Tibial artery (tissue), 4 donors: ENCODE data around the gene KIAA0753.
A peak's percentile ranks its signal among the peaks of the same experiment; 100 is the strongest.

Experiments
- DNase-seq, 2 donors: peaks; one replicate each; pipeline ENCODE4 v3.0.0-alpha.2; 2019
- H3K27ac ChIP-seq, 2 donors: fragments of 200-600 bp; sonication (generic) in 1 of 2; 1 replicate in 1 of 2; 2 replicates in 1 of 2; pipeline ENCODE4 v1.5.1; 2018 to 2019; ENCODE audit warnings: mild to moderate bottlenecking in 1 of 2
- H3K27me3 ChIP-seq, 2 donors: fragments of 200-600 bp; sonication (generic) in 1 of 2; one replicate each; pipeline versions ENCODE4 v1.5.1 to v1.6.0; 2016 to 2019
- H3K36me3 ChIP-seq, 3 donors: fragments of 200-600 bp; sonication (generic) in 2 of 3; one replicate each; pipeline ENCODE4 v1.5.1; 2016 to 2019; ENCODE audit warnings: mild to moderate bottlenecking in 2 of 3
- H3K4me1 ChIP-seq, 4 donors: fragments of 200-600 bp; sonication (generic) in 2 of 4; 1 replicate in 3 of 4; 2 replicates in 1 of 4; pipeline ENCODE4 v1.5.1; 2016 to 2019
- H3K4me3 ChIP-seq, 2 donors: fragments of 200-600 bp; sonication (generic) in 1 of 2; 1 replicate in 1 of 2; 2 replicates in 1 of 2; pipeline ENCODE4 v1.5.1; 2018 to 2019; ENCODE audit warnings: mild to moderate bottlenecking in 2 of 2
- H3K9me3 ChIP-seq, 3 donors: fragments of 200-600 bp; sonication (generic) in 1 of 3; one replicate each; pipeline ENCODE4 v1.5.1; 2016 to 2019
- intact Hi-C: fragments of 100-400 bp; cut with DNase I; formaldehyde crosslinking; loops from one replicate; pipeline ENCODE4 v1.15.0; 2023; ENCODE audit warnings: low total_unique reads
- TF ChIP-seq, protein P1 (sequence below), 2 experiments: fragments of 200-600 bp in 1 of 2; fragments of 450-650 bp in 1 of 2; IDR thresholded peaks; one replicate each; pipeline ENCODE4 v1.5.1; 2017 to 2019; ENCODE audit warnings: antibody characterized with exemption in 2 of 2, mild to moderate bottlenecking in 1 of 2, moderate library complexity in 1 of 2

Gene KIAA0753

DNA sequence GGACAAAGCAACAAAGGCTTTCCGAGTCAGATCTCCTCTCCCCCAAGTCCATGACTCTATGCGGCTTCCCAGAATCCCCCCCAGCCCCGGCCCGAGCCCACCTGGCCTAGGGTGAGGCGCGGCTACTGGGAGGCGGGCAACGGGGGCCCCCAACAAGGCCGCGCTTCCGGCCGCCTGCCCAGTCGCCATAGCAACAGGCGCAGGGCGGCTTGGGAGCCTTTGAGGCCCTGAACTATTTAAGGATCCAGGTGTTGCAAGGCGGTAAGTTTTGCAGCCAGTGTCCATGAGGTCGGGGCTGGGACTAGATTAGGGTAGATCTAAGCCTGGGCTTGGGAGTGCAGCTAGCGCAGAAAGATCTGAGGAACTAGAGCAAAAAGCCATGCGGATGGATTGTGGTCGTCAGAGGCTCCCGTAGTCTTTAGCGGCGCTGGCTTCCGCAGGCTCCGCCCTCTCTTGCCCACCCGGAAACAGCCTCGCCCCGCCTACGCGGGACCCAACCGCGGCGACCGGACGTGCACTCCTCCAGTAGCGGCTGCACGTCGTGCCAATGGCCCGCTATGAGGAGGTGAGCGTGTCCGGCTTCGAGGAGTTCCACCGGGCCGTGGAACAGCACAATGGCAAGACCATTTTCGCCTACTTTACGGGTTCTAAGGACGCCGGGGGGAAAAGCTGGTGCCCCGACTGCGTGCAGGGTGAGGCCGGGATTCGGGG lies at the start of gene KIAA0753, which contains the start of gene TXNDC17:
Gene KIAA0753 (minus strand): TSS at position 176 of the 711 bp plus-strand sequence. CDS start 5,608 bp downstream, outside the sequence.
Gene TXNDC17 (plus strand): TSS at position 525 of the 711 bp plus-strand sequence. CDS start 23 bp downstream, at position 548.
- TF ChIP-seq, protein P1, sequence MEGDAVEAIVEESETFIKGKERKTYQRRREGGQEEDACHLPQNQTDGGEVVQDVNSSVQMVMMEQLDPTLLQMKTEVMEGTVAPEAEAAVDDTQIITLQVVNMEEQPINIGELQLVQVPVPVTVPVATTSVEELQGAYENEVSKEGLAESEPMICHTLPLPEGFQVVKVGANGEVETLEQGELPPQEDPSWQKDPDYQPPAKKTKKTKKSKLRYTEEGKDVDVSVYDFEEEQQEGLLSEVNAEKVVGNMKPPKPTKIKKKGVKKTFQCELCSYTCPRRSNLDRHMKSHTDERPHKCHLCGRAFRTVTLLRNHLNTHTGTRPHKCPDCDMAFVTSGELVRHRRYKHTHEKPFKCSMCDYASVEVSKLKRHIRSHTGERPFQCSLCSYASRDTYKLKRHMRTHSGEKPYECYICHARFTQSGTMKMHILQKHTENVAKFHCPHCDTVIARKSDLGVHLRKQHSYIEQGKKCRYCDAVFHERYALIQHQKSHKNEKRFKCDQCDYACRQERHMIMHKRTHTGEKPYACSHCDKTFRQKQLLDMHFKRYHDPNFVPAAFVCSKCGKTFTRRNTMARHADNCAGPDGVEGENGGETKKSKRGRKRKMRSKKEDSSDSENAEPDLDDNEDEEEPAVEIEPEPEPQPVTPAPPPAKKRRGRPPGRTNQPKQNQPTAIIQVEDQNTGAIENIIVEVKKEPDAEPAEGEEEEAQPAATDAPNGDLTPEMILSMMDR (IDR thresholded peaks at IDR 0.05): peak in 1 of 2 experiments; percentile 8
- Histone ChIP-seq H3K4me1 (peaks cover 0 to 28% (median 21%) of the 10 kb centered on the region in 4 donors), H3K27me3 (no peaks in the 10 kb centered on the region), H3K27ac (peak within 1 kb of the TSS; percentile 66 to 84), H3K36me3 (peaks cover 12 to 24% (median 13%) of the 10 kb centered on the region in 3 donors), H3K4me3 (peak within 1 kb of the TSS; percentile 61 to 77), H3K9me3 (no peaks in the 10 kb centered on the region)
- intact Hi-C loops: no loop called here
- peak; percentile 91 to 95 for DNase-seq

GRCh38 chr17:6688944-6689343 lies 48.4 kb upstream of the KIAA0753 start:
- peaks cover 0 to 29% of the 10 kb centered on the region in 2 donors for H3K27me3 ChIP-seq
- DNase-seq: no peak
- no peak overlapping the region for H3K4me3 ChIP-seq
- H3K27ac ChIP-seq: no peak overlapping the region
- no peaks in the 10 kb centered on the region for H3K36me3 ChIP-seq
- intact Hi-C loops: no loop called here
- no peaks in the 10 kb centered on the region for H3K4me1 ChIP-seq
- H3K9me3 ChIP-seq: no peaks in the 10 kb centered on the region
- TF ChIP-seq, protein P1 (IDR thresholded peaks at IDR 0.05): no peak

DNA sequence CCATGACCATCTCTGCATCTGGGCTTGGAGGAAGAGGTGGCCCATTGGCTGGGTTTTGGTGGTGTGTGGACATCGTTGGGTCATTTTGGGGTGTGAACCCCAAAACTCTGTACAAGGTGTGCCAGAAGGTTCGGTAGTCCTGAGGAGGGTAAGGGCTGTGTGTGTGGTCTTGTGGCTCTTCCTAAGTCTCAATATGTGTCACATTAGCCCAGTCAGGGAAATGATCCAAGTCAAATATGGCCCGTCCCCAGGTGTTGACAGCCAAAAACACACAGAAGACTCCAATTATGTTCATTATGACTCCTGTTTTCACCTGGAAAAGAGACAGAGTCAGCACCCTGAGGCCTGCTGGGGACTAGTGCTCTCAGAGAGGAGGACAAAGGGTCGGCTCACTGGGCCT lies 45.5 kb upstream of the KIAA0753 start:
- no peak overlapping the region for H3K4me3 ChIP-seq
- TF ChIP-seq, protein P1 (IDR thresholded peaks at IDR 0.05): no peak
- intact Hi-C loops: no loop called here
- no peak for DNase-seq
- no peaks in the 10 kb centered on the region for H3K36me3 ChIP-seq
- no peaks in the 10 kb centered on the region for H3K4me1 ChIP-seq
- peaks cover 0 to 36% of the 10 kb centered on the region in 2 donors for H3K27me3 ChIP-seq
- no peak overlapping the region for H3K27ac ChIP-seq
- no peaks in the 10 kb centered on the region for H3K9me3 ChIP-seq

DNA sequence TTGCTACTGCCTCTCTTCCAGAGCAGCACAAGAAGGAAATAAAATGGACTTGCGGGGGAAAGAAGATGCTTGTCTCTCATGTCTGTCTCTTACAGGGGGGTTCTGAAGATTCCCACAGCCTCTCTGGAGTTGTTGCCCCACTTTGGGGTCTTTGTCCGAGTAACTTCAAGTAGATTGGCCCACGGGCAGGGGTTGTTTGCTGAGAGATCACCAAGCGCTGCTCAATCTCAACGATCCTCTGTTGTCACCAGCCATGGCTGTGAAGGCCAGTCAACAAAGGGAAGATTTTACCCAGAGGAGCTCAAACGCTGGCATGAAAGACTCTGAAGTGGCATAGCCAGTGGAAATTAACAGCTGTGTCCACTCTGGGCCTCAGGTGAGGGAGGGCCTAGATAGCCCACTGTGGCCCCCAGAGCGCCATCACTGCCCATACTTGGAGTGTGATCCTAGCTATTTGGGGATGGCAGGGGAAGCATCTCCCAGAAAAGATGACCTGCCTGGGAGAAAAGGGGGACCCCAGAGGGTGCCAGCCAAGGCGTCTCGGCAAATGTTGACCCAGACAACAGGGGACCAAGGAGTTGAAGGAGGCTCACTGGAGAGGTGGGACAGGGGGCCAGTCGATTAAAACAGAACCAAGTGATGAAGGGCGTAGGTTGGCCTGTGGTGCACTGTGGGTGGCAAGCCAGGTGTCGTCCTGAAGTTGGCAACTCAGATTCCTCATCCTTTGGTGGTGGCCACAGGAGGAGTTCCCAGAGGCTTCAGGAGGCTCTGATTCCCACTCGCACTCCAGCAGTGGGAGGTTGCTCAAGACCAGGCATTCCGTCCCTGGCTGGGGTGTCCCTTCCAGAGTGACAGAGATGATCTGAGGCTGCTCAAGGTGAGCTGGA lies 44.6 kb upstream of the KIAA0753 start:
- Histone ChIP-seq H3K27me3 (peaks cover 0 to 29% of the 10 kb centered on the region in 2 donors), H3K4me1 (no peaks in the 10 kb centered on the region), H3K4me3 (no peak overlapping the region), H3K27ac (no peak overlapping the region), H3K9me3 (no peaks in the 10 kb centered on the region), H3K36me3 (no peaks in the 10 kb centered on the region)
- TF ChIP-seq, protein P1 (IDR thresholded peaks at IDR 0.05): no peak
- DNase-seq: no peak
- intact Hi-C loops: no loop called here

- intact Hi-C loops: no loop called here
- no peak overlapping the region for H3K4me3 ChIP-seq
- no peak for DNase-seq
- no peak overlapping the region for H3K27ac ChIP-seq
- H3K9me3 ChIP-seq: no peaks in the 10 kb centered on the region
- H3K36me3 ChIP-seq: no peaks in the 10 kb centered on the region
- no peaks in the 10 kb centered on the region for H3K4me1 ChIP-seq
- TF ChIP-seq, protein P1 (IDR thresholded peaks at IDR 0.05): no peak
- peaks cover 0 to 30% of the 10 kb centered on the region in 2 donors for H3K27me3 ChIP-seq
Measured at GRCh38 chr17:6684460-6684783, 43.9 kb upstream of the KIAA0753 start.
